Measurements from ENCODE around the gene SENP1.

GRCh38 chr12:48026060-48026827 is 79.6 kb downstream of the SENP1 start:
- TF ChIP-seq CTCF (IDR thresholded peaks at IDR 0.05) = no peak
- TF ChIP-seq POLR2AphosphoS5 (IDR thresholded peaks at IDR 0.05) = no peak
- TF ChIP-seq POLR2A (IDR thresholded peaks at IDR 0.05) = no peak

Data from sigmoid colon (tissue), 4 donors.